Endothelial cell of umbilical vein (primary cell): ENCODE results near the gene UBE2H. TPM values are rescaled to one million over a fixed set of nuclear protein-coding genes. Genes with fewer than 3 reads are reported as not detected.

Experiments
- BruUV-seq: library from RNA; stranded (reverse); fragments of 400-500 nt; replicated peaks from 2 replicates; lab custom pipeline; 2021; lab: Mats Ljungman, UMichigan
- CTCF ChIA-PET: fragments of 300-600, 350-600 bp; sonication (Branson Sonifier 250); formaldehyde crosslinking; loops from one replicate; lab custom pipeline; 2021; ENCODE audit warnings: antibody characterized with exemption, inconsistent platforms; lab: Charles Lee
- POLR2A ChIA-PET: fragments of 300-600, 350-600 bp; sonication (Branson Sonifier 250); formaldehyde crosslinking; loops from one replicate; lab custom pipeline; 2021; ENCODE audit warnings: antibody characterized with exemption, inconsistent platforms; lab: Charles Lee
- DNase-seq: peaks from one replicate; pipeline ENCODE4 v3.0.0-alpha.2; 2011; ENCODE audit warnings: low read depth, low spot score
- FAIRE-seq: peaks from 2 replicates; lab custom pipeline; 2011; peaks lifted over from hg19 to GRCh38; lab: Jason Lieb, UNC
- H2AFZ ChIP-seq: 2 replicates; pipeline ENCODE4 v1.6.0; 2012; ENCODE audit warnings: low read depth, low read length, control low read depth, inconsistent platforms
- H3K27ac ChIP-seq: 2 replicates; pipeline ENCODE4 v1.5.1; 2011; ENCODE audit warnings: low read depth, mild to moderate bottlenecking, control low read depth, low read length, moderate library complexity; ENCODE audit not compliant: insufficient read depth
- H3K27me3 ChIP-seq, 2 experiments: 2 replicates each; pipeline versions ENCODE4 v1.6.0 to v1.6.1; 2011; ENCODE audit warnings: low read length in 2 of 2, mixed read lengths in 1 of 2; ENCODE audit not compliant: control insufficient read depth in 2 of 2, insufficient read depth in 2 of 2
- H3K36me3 ChIP-seq, 2 experiments: 2 replicates in 1 of 2; 3 replicates in 1 of 2; pipeline ENCODE4 v1.5.1; 2011; ENCODE audit warnings: low read length in 2 of 2, mild to moderate bottlenecking in 1 of 2, moderate library complexity in 1 of 2; ENCODE audit not compliant: control insufficient read depth in 2 of 2, insufficient read depth in 2 of 2; ENCODE audit errors: extremely low read depth in 1 of 2
- H3K4me1 ChIP-seq: 3 replicates; pipeline ENCODE4 v1.5.1; 2011; ENCODE audit warnings: mild to moderate bottlenecking, low read length; ENCODE audit not compliant: control insufficient read depth, insufficient read depth; ENCODE audit errors: extremely low read depth
- H3K4me2 ChIP-seq: 2 replicates; pipeline ENCODE4 v1.6.1; 2011; ENCODE audit warnings: low read length, control low read depth, mixed read lengths; ENCODE audit not compliant: insufficient read depth
- H3K4me3 ChIP-seq, 3 experiments: fragments of 200-600 bp in 1 of 3; sonication (generic), shearing (Covaris generic) in 1 of 3; replicated peaks in 1 of 3; 2 replicates each; pipeline ENCODE4 v1.5.1; 2011 to 2016; ENCODE audit warnings: control low read depth in 3 of 3, low read length in 3 of 3, mild to moderate bottlenecking in 2 of 3, inconsistent platforms in 1 of 3, low read depth in 1 of 3, moderate library complexity in 1 of 3; ENCODE audit not compliant: insufficient read depth in 1 of 3
- H3K79me2 ChIP-seq: 2 replicates; pipeline ENCODE4 v1.6.0; 2012; ENCODE audit warnings: low read length, inconsistent platforms; ENCODE audit not compliant: control insufficient read depth, insufficient read depth
- H3K9ac ChIP-seq: replicated peaks from 2 replicates; pipeline ENCODE3; 2011; ENCODE audit warnings: low read length, control low read depth; ENCODE audit not compliant: insufficient read depth; ENCODE audit errors: extremely low read depth
- H3K9me1 ChIP-seq: replicated peaks from 3 replicates; pipeline ENCODE4 v1.6.0; 2011; ENCODE audit warnings: mild to moderate bottlenecking, low read length; ENCODE audit not compliant: control insufficient read depth, insufficient read depth; ENCODE audit errors: extremely low read depth
- H3K9me3 ChIP-seq: replicated peaks from 2 replicates; pipeline ENCODE4 v1.5.1; 2012; ENCODE audit warnings: low read length, inconsistent platforms; ENCODE audit not compliant: control insufficient read depth, insufficient read depth
- H4K20me1 ChIP-seq: replicated peaks from 2 replicates; pipeline ENCODE3; 2011; ENCODE audit warnings: mild to moderate bottlenecking, low read length; ENCODE audit not compliant: control insufficient read depth, insufficient read depth; ENCODE audit errors: extremely low read depth
- CTCF ChIP-seq, 2 donors: IDR thresholded peaks; 1 replicate in 1 of 2; 2 replicates in 1 of 2; pipeline ENCODE4 v1.5.1; 2011; ENCODE audit warnings: low read length in 2 of 2, mild to moderate bottlenecking in 2 of 2, moderate library complexity in 2 of 2, control low read depth in 1 of 2, inconsistent platforms in 1 of 2, low read depth in 1 of 2; ENCODE audit not compliant: insufficient read depth in 1 of 2; ENCODE audit errors: extremely low read depth in 1 of 2
- EZH2 ChIP-seq: IDR thresholded peaks from 2 replicates; pipeline ENCODE4 v1.6.1; 2012; ENCODE audit warnings: borderline replicate concordance, low read depth, mild to moderate bottlenecking, moderate library complexity, low read length, inconsistent platforms; ENCODE audit not compliant: severe bottlenecking
- GATA2 ChIP-seq: IDR thresholded peaks from 2 replicates; pipeline ENCODE4 v1.7.0; 2011; ENCODE audit warnings: low read depth, mild to moderate bottlenecking, moderate library complexity, mixed read lengths, low read length; ENCODE audit not compliant: insufficient read length, insufficient read depth
- JUN ChIP-seq: IDR thresholded peaks from 2 replicates; pipeline ENCODE4 v1.6.1; 2011; ENCODE audit warnings: borderline replicate concordance, low read depth; ENCODE audit not compliant: insufficient read length, insufficient read depth
- MAX ChIP-seq: IDR thresholded peaks from 2 replicates; pipeline ENCODE4 v1.6.1; 2011; ENCODE audit not compliant: insufficient read depth, insufficient read length
- MYC ChIP-seq: IDR thresholded peaks from one replicate; pipeline ENCODE4 v1.6.1; 2011; ENCODE audit warnings: mild to moderate bottlenecking, low read depth, low read length
- POLR2A ChIP-seq: IDR thresholded peaks from 2 replicates; pipeline ENCODE4 v1.6.1; 2012; ENCODE audit warnings: low read depth, mild to moderate bottlenecking, control low read depth, low read length
- dilution Hi-C: fragments of 300-500 bp; cut with MboI; formaldehyde crosslinking; loops from one replicate; pipeline ENCODE4 v1.15.0; 2019; ENCODE audit warnings: low sequenced_read_pairs; ENCODE audit not compliant: extremely low pct_ligation_motif_present
- intact Hi-C: fragments of 100-400 bp; cut with micrococcal nuclease; formaldehyde crosslinking; loops from one replicate; pipeline ENCODE4 v1.10.0; 2022
- polyA plus RNA-seq, 4 experiments: library from polyadenylated mRNA; depleted of rRNA in 3 of 4; stranded (reverse) in 3 of 4; unstranded in 1 of 4; fragments of >200 nt; gene quantifications; 2 replicates each; pipeline versions ENCODE4 v1.2.1 to v1.2.3, GENCODE V29; 2011 to 2012; ENCODE audit warnings: missing spikeins in 1 of 4
- total RNA-seq: library from RNA; stranded (reverse); gene quantifications from 2 replicates; pipeline ENCODE4 v1.2.3, GENCODE V29; 2021

The UBE2H gene
- total and polyA plus RNA-seq, 2 donors (not counting 3 experiments of a cell fraction or from before 2014, with no cell fraction given) = 51.7 to 90.1 TPM

- no peaks in the 10 kb centered on the region for H3K9me1 ChIP-seq
- TSS peak; percentile 34 for BruUV-seq
- DNase-seq (peak; percentile 52), FAIRE-seq (no peak)
- TF ChIP-seq CTCF (IDR thresholded peaks at IDR 0.05; ENCODE audit: extremely low read depth in 1 of 2, insufficient read depth in 1 of 2, low read depth in 1 of 2, low read length in 2 of 2) (no peak), JUN (no peak), EZH2 (no peak), GATA2 (no peak), MYC (no peak), MAX (no peak), POLR2A (no peak)
- H3K4me2 ChIP-seq = peak overlapping the region; percentile 94
- dilution Hi-C loops (no loop called here), intact Hi-C loops (loop anchor here (1.0 to 5.0 kb wide), 3 partner anchors 58 to 124 kb away; no protein-coding TSS in a partner anchor)
- H4K20me1 ChIP-seq = peaks cover 5% of the 10 kb centered on the region
- H2AFZ ChIP-seq = no peak overlapping the region
- no peaks in the 10 kb centered on the region for H3K36me3 ChIP-seq
- peak overlapping the region; percentile 73 to 99 (median 91) for H3K4me3 ChIP-seq
- H3K79me2 ChIP-seq = peaks cover 60% of the 10 kb centered on the region
- H3K27ac ChIP-seq = peak overlapping the region; percentile 97
- no peaks in the 10 kb centered on the region for H3K9me3 ChIP-seq
- no peaks in the 10 kb centered on the region for H3K27me3 ChIP-seq
- POLR2A ChIA-PET = interaction anchor here (1.6 to 1.8 kb wide), 2 partner anchors 18 to 58 kb away, joined by 9 read pairs; no protein-coding TSS in a partner anchor
- H3K4me1 ChIP-seq = peaks cover 23% of the 10 kb centered on the region
- CTCF ChIA-PET = interaction anchor here (0.6 to 6.4 kb wide), 9 partner anchors 19 to 230 kb away, joined by 3 to 59 read pairs (median 3); no protein-coding TSS in a partner anchor
- H3K9ac ChIP-seq = peak overlapping the region; percentile 98
Observed at GRCh38 chr7:129951226-129952085, 1.3 kb downstream of the UBE2H start.
